GM08714 (cell line): Measurements from ENCODE around the gene SEC14L6.

ENCODE experiments used
- H3K4me3 ChIP-seq: fragments of 200-500 bp; sonication (Bioruptor generic); 2 replicates; pipeline ENCODE4 v1.5.1; 2014; ENCODE audit warnings: mild to moderate bottlenecking, low read length, inconsistent platforms
- ZNF274 ChIP-seq: IDR thresholded peaks from 2 replicates; pipeline ENCODE4 v1.6.1; 2012; ENCODE audit warnings: mild to moderate bottlenecking, low read depth, low read length

The SEC14L6 gene

GRCh38 chr22:30531651-30532608, 14.6 kb downstream of the SEC14L6 start:
- TF ChIP-seq ZNF274 = no peak
- no peak overlapping the region for H3K4me3 ChIP-seq

GRCh38 chr22:30526656-30527055, 19.9 kb downstream of the SEC14L6 start:
- H3K4me3 ChIP-seq = no peak overlapping the region
- no peak for TF ChIP-seq ZNF274

GRCh38 chr22:30523646-30524489, 22.7 kb downstream of the SEC14L6 start:
- no peak for TF ChIP-seq ZNF274
- H3K4me3 ChIP-seq = no peak overlapping the region

- no peak for TF ChIP-seq ZNF274
These were observed 25.0 kb downstream of the SEC14L6 start for GRCh38 chr22:30521368-30522156.

GRCh38 chr22:30519842-30520425, 26.6 kb downstream of the SEC14L6 start:
- no peak overlapping the region for H3K4me3 ChIP-seq
- TF ChIP-seq ZNF274 = no peak

More at GRCh38 chr22:30521368-30522156, 25.0 kb downstream of the SEC14L6 start:
- H3K4me3 ChIP-seq = no peak overlapping the region

GRCh38 chr22:30516731-30517130, 29.8 kb downstream of the SEC14L6 start:
- TF ChIP-seq ZNF274 = no peak
- H3K4me3 ChIP-seq = no peak overlapping the region

GRCh38 chr22:30516273-30516672, 30.3 kb downstream of the SEC14L6 start:
- TF ChIP-seq ZNF274 = no peak
- H3K4me3 ChIP-seq = no peak overlapping the region

- no peak overlapping the region for H3K4me3 ChIP-seq
- no peak for TF ChIP-seq ZNF274
These were observed 32.3 kb downstream of the SEC14L6 start for GRCh38 chr22:30514252-30514651.

GRCh38 chr22:30513462-30513861, 33.1 kb downstream of the SEC14L6 start:
- no peak overlapping the region for H3K4me3 ChIP-seq
- no peak for TF ChIP-seq ZNF274

- no peak for TF ChIP-seq ZNF274
- no peak overlapping the region for H3K4me3 ChIP-seq
These were observed 34.6 kb downstream of the SEC14L6 start for GRCh38 chr22:30511911-30512310.

- no peak for TF ChIP-seq ZNF274
- no peak overlapping the region for H3K4me3 ChIP-seq
These were observed 35.4 kb downstream of the SEC14L6 start for GRCh38 chr22:30511109-30511508.

GRCh38 chr22:30508216-30508615, 38.3 kb downstream of the SEC14L6 start:
- TF ChIP-seq ZNF274 = no peak

GRCh38 chr22:30507670-30508069, 38.9 kb downstream of the SEC14L6 start:
- no peak for TF ChIP-seq ZNF274
- no peak overlapping the region for H3K4me3 ChIP-seq

More at GRCh38 chr22:30508216-30508615, 38.3 kb downstream of the SEC14L6 start:
- H3K4me3 ChIP-seq = no peak overlapping the region

- no peak for TF ChIP-seq ZNF274
These were observed 40.0 kb downstream of the SEC14L6 start for GRCh38 chr22:30506507-30506968.

More at GRCh38 chr22:30506507-30506968, 40.0 kb downstream of the SEC14L6 start:
- H3K4me3 ChIP-seq = no peak overlapping the region
